ENCODE measurements around the gene CRAT.

GRCh38 chr9:129064499-129064908 is 46.1 kb downstream of the CRAT start:
- TF ChIP-seq POLR2AphosphoS5 (IDR thresholded peaks at IDR 0.05) (no peak), CTCF (IDR thresholded peaks at IDR 0.05) (no peak), POLR2A (IDR thresholded peaks at IDR 0.05) (no peak)

Measured in breast epithelium (tissue), 3 donors.